Ishikawa (cell line): ENCODE measurements around the gene NOSTRIN.

Experiments
- CEBPB ChIP-seq: IDR thresholded peaks from 2 replicates; pipeline ENCODE4 v1.6.1; 2012
- CREB1 ChIP-seq: IDR thresholded peaks from 2 replicates; pipeline ENCODE4 v1.6.1; 2012; ENCODE audit warnings: low read depth
- EP300 ChIP-seq: IDR thresholded peaks from 2 replicates; pipeline ENCODE4 v1.6.1; 2012; ENCODE audit warnings: borderline replicate concordance
- FOXM1 ChIP-seq: IDR thresholded peaks from 2 replicates; pipeline ENCODE4 v1.6.1; 2012; ENCODE audit warnings: low read depth, borderline replicate concordance
- MAX ChIP-seq: IDR thresholded peaks from 2 replicates; pipeline ENCODE4 v1.6.1; 2012
- RAD21 ChIP-seq: IDR thresholded peaks from 2 replicates; pipeline ENCODE4 v1.6.1; 2012; ENCODE audit warnings: low read depth
- REST ChIP-seq: IDR thresholded peaks from 2 replicates; pipeline ENCODE4 v1.6.1; 2012; ENCODE audit warnings: low read depth, mild to moderate bottlenecking
- TAF1 ChIP-seq: IDR thresholded peaks from 2 replicates; pipeline ENCODE4 v1.6.1; 2012; ENCODE audit warnings: low read depth, mild to moderate bottlenecking
- TCF12 ChIP-seq: IDR thresholded peaks from 2 replicates; pipeline ENCODE4 v1.6.1; 2012; ENCODE audit warnings: low read depth
- TEAD4 ChIP-seq: IDR thresholded peaks from 2 replicates; pipeline ENCODE4 v1.6.1; 2012
- YY1 ChIP-seq: IDR thresholded peaks from 2 replicates; pipeline ENCODE4 v1.6.1; 2012; ENCODE audit warnings: low read depth
- ZBTB7A ChIP-seq: IDR thresholded peaks from 2 replicates; pipeline ENCODE4 v1.6.1; 2012; ENCODE audit warnings: low read depth

GRCh38 chr2:168798076-168798887 is 4.2 kb upstream of the NOSTRIN start:
- TF ChIP-seq TEAD4 (no peak), YY1 (no peak), CEBPB (no peak), CREB1 (no peak), MAX (no peak), EP300 (no peak), TAF1 (no peak), TCF12 (no peak), ZBTB7A (no peak), RAD21 (no peak), FOXM1 (no peak), REST (no peak)
